HG03432 (cell line): ENCODE results near the gene ASIP.
"Not testable (repeated sequence)": the region's sequence is repeated elsewhere in the genome, so short reads cannot be mapped to it uniquely, and the experiment has no call there.

ENCODE experiments used
- ATAC-seq: cut with Tn5 transposase; IDR thresholded peaks from one replicate; pipeline ENCODE4 v1.9.1; 2021; ENCODE audit warnings: mild to moderate bottlenecking, moderate library complexity; ENCODE audit not compliant: unreplicated experiment

The ASIP gene

GRCh38 chr20:34242015-34242414 is 792 bp downstream of the ASIP start:
- ATAC-seq = not testable (repeated sequence)

- ATAC-seq = no peak
Measured at GRCh38 chr20:34242879-34243278, 1.7 kb downstream of the ASIP start.

GRCh38 chr20:34243377-34243776 is 2.2 kb downstream of the ASIP start:
- no peak for ATAC-seq

- ATAC-seq = no peak
Measured at GRCh38 chr20:34246126-34246626, 5.0 kb downstream of the ASIP start.

GRCh38 chr20:34249291-34249690 is 8.1 kb downstream of the ASIP start:
- ATAC-seq = no peak

- ATAC-seq = no peak
Measured at GRCh38 chr20:34250005-34250404, 8.8 kb downstream of the ASIP start.

GRCh38 chr20:34251619-34252018 is 10.4 kb downstream of the ASIP start:
- ATAC-seq = no peak

- not testable (repeated sequence) for ATAC-seq
Measured at GRCh38 chr20:34252431-34253086, 11.3 kb downstream of the ASIP start.

GRCh38 chr20:34254979-34255378 is 13.8 kb downstream of the ASIP start:
- no peak for ATAC-seq

- no peak for ATAC-seq
Measured at GRCh38 chr20:34256629-34257124, 15.5 kb downstream of the ASIP start.

GRCh38 chr20:34260208-34260942 is 19.2 kb downstream of the ASIP start:
- no peak for ATAC-seq

- no peak for ATAC-seq
Measured at GRCh38 chr20:34262488-34263288, 21.5 kb downstream of the ASIP start.

GRCh38 chr20:34263468-34263867 is 22.2 kb downstream of the ASIP start:
- ATAC-seq = not testable (repeated sequence)

- no peak for ATAC-seq
Measured at GRCh38 chr20:34264141-34264540, 22.9 kb downstream of the ASIP start.

GRCh38 chr20:34268145-34268544 is 26.9 kb downstream of the ASIP start:
- no peak for ATAC-seq

- no peak for ATAC-seq
Measured at GRCh38 chr20:34268851-34269636, 27.8 kb downstream of the ASIP start.

GRCh38 chr20:34269996-34270627 is 28.9 kb downstream of the ASIP start:
- ATAC-seq = no peak

- no peak for ATAC-seq
Measured at GRCh38 chr20:34271956-34272355, 30.7 kb downstream of the ASIP start.

- no peak for ATAC-seq
Measured at GRCh38 chr20:34274694-34275093, 33.5 kb downstream of the ASIP start.

GRCh38 chr20:34281177-34281576 is 40.0 kb downstream of the ASIP start:
- ATAC-seq = no peak
